ENCODE measurements around the gene ETS2.

DNA sequence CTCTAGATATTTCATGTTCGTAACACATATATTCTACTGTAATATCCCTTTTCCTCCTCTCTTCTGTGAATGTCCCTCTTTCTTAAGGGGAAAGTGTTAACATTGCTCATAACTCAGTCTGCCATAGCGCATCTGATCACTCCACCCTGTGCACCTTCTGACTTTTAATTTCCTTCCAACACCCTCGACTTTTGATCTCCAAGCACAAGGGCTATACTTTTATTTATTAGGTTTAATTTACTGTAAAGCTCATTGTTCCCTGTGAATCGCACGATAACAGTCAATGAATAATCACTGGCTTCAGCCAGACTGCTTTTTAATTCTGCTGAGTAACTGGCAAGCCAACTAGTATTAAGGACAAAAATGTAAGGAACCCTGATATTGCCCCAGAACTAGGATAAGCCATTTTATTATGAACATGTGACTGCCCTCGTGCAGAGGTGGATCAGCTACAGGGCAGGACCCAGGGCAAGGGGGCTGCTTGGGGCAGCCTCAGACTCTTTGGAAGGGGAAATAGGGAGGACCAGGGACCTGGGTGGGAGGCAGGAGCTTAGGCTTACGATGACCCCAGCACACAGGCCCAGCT, 2.6 kb upstream of the ETS2 start:
- TF ChIP-seq, protein P1, sequence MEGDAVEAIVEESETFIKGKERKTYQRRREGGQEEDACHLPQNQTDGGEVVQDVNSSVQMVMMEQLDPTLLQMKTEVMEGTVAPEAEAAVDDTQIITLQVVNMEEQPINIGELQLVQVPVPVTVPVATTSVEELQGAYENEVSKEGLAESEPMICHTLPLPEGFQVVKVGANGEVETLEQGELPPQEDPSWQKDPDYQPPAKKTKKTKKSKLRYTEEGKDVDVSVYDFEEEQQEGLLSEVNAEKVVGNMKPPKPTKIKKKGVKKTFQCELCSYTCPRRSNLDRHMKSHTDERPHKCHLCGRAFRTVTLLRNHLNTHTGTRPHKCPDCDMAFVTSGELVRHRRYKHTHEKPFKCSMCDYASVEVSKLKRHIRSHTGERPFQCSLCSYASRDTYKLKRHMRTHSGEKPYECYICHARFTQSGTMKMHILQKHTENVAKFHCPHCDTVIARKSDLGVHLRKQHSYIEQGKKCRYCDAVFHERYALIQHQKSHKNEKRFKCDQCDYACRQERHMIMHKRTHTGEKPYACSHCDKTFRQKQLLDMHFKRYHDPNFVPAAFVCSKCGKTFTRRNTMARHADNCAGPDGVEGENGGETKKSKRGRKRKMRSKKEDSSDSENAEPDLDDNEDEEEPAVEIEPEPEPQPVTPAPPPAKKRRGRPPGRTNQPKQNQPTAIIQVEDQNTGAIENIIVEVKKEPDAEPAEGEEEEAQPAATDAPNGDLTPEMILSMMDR (IDR thresholded peaks at IDR 0.05), result no peak
- TF ChIP-seq TCF7L2 (IDR thresholded peaks at IDR 0.05; ENCODE audit: low read depth, low read length) (no peak), POLR2AphosphoS5 (IDR thresholded peaks at IDR 0.05; ENCODE audit: low read depth, low read length) (no peak)
